Measurements from ENCODE around the gene DNAJC15.

The DNAJC15 gene

GRCh38 chr13:43113603-43114002 is 90.2 kb downstream of the DNAJC15 start (continued):
- TF ChIP-seq PRDM2 (tag by site-specific recombination; IDR thresholded peaks at IDR 0.05; ENCODE audit: borderline replicate concordance) (no peak), ZNF580 (tag by site-specific recombination; IDR thresholded peaks at IDR 0.05) (no peak)

GRCh38 chr13:43114504-43114903 is 91.1 kb downstream of the DNAJC15 start:
- Histone ChIP-seq H3K4me3 (ENCODE audit: low read depth, low read length) (no peak overlapping the region), H3K27ac (ENCODE audit: extremely low read depth, low read depth, low read length) (no peak overlapping the region), H3K36me3 (ENCODE audit: control insufficient read depth in 2 of 2, insufficient read depth in 1 of 2, low read length in 2 of 2) (no peaks in the 10 kb centered on the region), H3K4me1 (ENCODE audit: control insufficient read depth, insufficient read depth, low read length) (peaks cover 6% of the 10 kb centered on the region), H3K9me3 (ENCODE audit: control insufficient read depth, insufficient read depth, low read depth, low read length) (no peaks in the 10 kb centered on the region)
- POLR2A ChIA-PET = no interaction called here
- CTCF ChIA-PET = interaction anchor here (1.1 kb wide), 1 partner anchor 145 kb away, joined by 3 read pairs; no protein-coding TSS in a partner anchor
- TF ChIP-seq ZNF701 (tag by site-specific recombination; IDR thresholded peaks at IDR 0.05) = no peak
- no peak for TF ChIP-seq ZBTB44 (tag by site-specific recombination; IDR thresholded peaks at IDR 0.05)
- no peak for TF ChIP-seq HIC1 (tag by site-specific recombination; IDR thresholded peaks at IDR 0.05)
- TF ChIP-seq ZNF48 (tag by site-specific recombination; IDR thresholded peaks at IDR 0.05) = no peak
- TF ChIP-seq ZNF280D (tag by site-specific recombination; IDR thresholded peaks at IDR 0.05) = no peak
- TF ChIP-seq ZNF791 (tag by site-specific recombination; IDR thresholded peaks at IDR 0.05) = no peak
- TF ChIP-seq ZNF341 (tag by site-specific recombination; IDR thresholded peaks at IDR 0.05; ENCODE audit: low read depth) = no peak
- TF ChIP-seq ZNF549 (tag by site-specific recombination; IDR thresholded peaks at IDR 0.05) = no peak
- no peak for TF ChIP-seq ZNF645 (tag by site-specific recombination; IDR thresholded peaks at IDR 0.05)
- no peak for TF ChIP-seq ZBTB6 (tag by site-specific recombination; IDR thresholded peaks at IDR 0.05)
- TF ChIP-seq ZNF518A (tag by site-specific recombination; conservative IDR thresholded peaks at IDR 0.05; ENCODE audit: low read depth) = no peak

All from HEK293 (cell line).